22Rv1 (cell line): Measurements from ENCODE around the gene PFKFB3.

Experiments
- H3K27ac ChIP-seq: fragments of 450-650 bp; 2 replicates; pipeline ENCODE4 v1.5.1; 2017
- ZFX ChIP-seq: fragments of 450-650 bp; IDR thresholded peaks from 2 replicates; pipeline ENCODE4 v1.6.1; 2017; ENCODE audit warnings: antibody characterized with exemption, borderline replicate concordance
- TF ChIP-seq, protein P1 (sequence below): fragments of 450-650 bp; IDR thresholded peaks from 2 replicates; pipeline ENCODE4 v1.5.1; 2017; ENCODE audit warnings: mild to moderate bottlenecking

Gene PFKFB3

DNA sequence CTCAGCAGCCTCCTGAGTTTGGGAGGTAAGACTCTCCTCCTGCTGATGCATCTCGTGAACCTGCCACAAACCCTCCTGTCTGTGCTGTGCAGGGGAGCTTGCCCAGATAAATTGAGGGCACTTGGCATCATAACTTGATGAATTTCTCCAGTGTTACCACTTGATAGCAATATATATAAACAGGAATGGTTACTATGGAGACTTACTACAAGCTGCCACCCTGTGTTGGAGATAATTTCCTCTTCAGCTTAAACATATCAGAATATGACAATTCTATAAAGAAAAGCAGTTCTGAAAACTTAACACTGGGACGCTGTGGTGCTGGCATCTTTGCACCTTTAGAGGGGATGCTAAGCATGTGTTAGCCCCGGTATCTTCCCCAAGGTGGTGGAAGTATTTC, 14.9 kb downstream of the PFKFB3 start:
- TF ChIP-seq, protein P1, sequence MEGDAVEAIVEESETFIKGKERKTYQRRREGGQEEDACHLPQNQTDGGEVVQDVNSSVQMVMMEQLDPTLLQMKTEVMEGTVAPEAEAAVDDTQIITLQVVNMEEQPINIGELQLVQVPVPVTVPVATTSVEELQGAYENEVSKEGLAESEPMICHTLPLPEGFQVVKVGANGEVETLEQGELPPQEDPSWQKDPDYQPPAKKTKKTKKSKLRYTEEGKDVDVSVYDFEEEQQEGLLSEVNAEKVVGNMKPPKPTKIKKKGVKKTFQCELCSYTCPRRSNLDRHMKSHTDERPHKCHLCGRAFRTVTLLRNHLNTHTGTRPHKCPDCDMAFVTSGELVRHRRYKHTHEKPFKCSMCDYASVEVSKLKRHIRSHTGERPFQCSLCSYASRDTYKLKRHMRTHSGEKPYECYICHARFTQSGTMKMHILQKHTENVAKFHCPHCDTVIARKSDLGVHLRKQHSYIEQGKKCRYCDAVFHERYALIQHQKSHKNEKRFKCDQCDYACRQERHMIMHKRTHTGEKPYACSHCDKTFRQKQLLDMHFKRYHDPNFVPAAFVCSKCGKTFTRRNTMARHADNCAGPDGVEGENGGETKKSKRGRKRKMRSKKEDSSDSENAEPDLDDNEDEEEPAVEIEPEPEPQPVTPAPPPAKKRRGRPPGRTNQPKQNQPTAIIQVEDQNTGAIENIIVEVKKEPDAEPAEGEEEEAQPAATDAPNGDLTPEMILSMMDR: no peak
- no peak for TF ChIP-seq ZFX
- H3K27ac ChIP-seq: no peak overlapping the region

DNA sequence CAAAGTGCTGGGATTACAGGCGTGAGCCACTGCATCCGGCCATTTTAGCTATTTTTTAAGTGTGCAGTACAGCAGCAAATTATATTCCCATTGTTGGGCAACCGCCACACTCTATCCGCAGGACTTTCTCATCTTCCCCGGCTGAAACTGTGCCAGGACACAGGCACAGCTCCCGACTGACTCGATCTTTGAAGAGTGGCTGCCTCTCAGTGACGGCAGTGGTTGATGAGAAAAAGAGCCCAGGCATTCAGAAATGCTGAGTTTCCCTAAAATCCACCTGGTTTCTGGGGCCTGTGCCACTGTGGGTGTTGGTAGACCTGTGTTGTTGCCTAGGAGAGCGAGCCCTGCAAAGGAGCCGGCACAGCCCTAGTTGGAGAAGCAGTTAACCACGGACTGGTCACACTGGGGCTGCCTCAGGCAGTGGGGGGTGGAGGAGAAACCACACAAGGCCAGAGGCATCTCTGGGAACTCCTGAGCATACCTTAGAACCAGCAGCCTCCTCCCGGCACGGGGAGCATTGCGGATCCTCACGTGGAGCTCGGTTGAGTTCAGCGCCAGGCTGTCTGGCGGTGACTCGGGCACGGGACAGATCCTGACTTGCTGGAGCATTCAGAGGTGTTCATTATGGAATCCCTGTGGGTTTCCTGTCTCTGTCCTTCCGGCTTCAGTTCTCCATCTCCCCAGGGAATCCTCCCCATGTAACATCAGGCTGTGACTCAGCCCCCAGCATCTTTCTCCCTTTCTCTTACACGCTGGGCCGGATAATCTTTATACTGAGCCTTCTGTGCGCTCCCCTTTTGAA, 16.2 kb downstream of the PFKFB3 start:
- TF ChIP-seq, protein P1: no peak
- no peak for TF ChIP-seq ZFX
- H3K27ac ChIP-seq: no peak overlapping the region

DNA sequence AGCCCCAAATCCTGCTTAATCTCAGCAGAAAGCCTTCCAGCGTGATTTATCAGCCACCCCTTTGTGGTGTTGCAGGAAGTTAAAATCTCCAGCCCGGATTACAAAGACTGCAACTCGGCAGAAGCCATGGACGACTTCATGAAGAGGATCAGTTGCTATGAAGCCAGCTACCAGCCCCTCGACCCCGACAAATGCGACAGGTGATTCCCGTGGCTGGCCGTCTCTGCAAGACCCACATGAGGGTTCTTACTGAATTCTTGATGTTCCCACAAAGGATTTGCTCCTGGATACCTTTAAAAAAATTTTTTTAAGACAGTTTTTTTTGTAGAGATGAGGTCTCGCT, 16.7 kb downstream of the PFKFB3 start:
- no peak overlapping the region for H3K27ac ChIP-seq
- TF ChIP-seq ZFX: no peak
- TF ChIP-seq, protein P1: no peak

DNA sequence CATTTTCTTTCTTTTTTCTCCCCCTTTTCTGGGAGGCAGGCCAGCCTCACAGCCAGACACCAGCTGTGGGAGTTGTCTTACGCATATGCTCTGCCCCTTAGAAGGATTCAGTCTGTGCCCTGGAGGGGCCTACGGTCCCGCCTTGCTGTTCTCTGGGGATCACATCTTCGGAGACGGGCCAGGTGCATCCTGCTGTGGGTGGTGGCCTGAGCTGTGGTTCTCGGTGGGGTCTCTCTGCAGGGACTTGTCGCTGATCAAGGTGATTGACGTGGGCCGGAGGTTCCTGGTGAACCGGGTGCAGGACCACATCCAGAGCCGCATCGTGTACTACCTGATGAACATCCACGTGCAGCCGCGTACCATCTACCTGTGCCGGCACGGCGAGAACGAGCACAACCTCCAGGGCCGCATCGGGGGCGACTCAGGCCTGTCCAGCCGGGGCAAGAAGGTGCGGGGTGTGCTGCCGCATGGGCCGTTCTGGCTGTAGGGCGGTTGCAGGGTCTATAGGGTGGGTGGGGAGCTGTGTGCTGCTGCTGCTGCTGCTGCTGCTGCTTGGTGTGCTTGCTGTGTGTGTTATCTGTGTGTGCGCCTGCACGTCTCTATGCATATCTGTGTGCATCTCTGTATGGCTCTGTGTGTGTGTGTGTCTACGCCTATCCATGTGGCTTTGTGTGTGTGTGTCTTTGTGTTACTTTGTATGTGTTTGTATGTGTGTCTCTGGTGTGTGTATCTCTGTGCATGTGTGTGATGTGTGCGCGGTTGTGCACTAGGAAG, 17.9 kb downstream of the PFKFB3 start:
- H3K27ac ChIP-seq: no peak overlapping the region
- TF ChIP-seq, protein P1: no peak
- TF ChIP-seq ZFX: no peak

DNA sequence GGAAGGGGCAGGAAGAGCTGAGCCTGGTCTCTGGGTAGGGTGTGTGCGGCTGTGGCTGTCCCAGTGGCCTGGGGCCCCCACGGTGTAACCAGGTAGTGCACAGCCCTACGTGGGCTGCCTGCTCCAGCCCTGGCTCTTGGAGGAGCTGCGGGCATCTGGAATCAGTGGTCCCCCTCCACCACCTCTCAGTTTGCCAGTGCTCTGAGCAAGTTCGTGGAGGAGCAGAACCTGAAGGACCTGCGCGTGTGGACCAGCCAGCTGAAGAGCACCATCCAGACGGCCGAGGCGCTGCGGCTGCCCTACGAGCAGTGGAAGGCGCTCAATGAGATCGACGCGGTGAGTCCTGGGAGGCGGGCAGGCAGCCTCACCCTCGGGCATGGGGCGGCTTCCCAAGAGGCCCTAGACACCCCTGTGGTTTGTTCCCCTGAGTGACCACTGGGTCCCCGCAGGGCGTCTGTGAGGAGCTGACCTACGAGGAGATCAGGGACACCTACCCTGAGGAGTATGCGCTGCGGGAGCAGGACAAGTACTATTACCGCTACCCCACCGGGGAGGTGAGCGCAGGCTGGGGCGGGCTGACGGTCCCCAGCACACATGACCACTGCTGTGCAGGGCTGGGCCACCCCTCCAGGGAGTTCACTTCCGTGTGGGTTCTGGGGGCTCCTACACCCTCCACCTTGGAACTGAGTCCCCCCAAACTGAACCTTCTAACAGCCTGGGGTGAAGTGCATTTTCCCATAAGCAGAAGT, 18.6 kb downstream of the PFKFB3 start:
- H3K27ac ChIP-seq: peak overlapping the region; percentile 57
- TF ChIP-seq, protein P1: no peak

DNA sequence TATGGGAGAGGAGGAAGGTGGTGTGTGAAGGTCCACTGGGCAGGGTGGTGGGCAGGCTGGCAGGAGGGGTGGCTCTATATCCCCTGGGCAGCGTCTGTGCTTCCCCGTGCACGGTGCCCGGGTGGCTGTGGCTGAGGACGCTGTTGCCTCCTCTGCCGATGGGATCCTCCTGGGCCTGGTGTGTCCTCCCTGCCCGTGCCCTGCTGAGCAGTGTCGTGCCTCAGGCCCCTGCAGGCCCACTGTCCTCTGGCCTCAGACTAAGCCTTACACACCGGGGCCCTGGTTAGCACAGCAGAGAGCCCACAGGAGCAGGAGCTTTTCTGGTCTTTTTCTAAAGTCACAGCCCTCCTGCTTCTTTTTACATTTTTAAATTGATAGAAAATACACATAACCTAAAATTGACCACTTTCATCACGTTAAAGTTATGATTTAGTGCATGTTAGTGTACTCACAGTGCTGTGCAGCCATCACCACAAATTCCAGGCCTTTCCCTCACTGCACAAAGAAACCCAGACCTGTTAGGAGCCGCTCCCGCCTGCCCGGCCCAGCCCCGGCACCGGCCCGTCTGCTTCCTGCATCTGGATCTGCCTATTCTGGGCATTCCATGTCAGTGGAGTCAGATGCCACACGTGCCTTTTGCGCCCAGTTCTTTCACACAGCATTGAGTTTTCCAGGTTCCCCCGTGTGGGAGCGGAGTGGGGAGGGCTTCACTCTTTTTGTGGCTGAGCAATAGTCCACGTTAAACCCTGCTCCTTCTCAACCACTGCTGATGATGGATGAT, 19.4 kb downstream of the PFKFB3 start:
- TF ChIP-seq, protein P1: no peak
- TF ChIP-seq ZFX: no peak
- peak overlapping the region; percentile 57 for H3K27ac ChIP-seq
